Hematopoietic multipotent progenitor cell (in vitro differentiated cells): ENCODE data around the gene EML1. TPM values are rescaled to one million over a fixed set of nuclear protein-coding genes. Genes with fewer than 3 reads are reported as not detected.

Experiments used
- DNase-seq, 3 donors: peaks; one replicate each; pipeline ENCODE4 v3.0.0-alpha.2; 2011 to 2015; ENCODE audit warnings: low read depth in 2 of 3, low spot score in 2 of 3
- small RNA-seq: library from RNA; depleted of rRNA; stranded (forward); fragments of <200 nt; gene quantifications from one replicate; pipeline ENCODE3, GENCODE V24; 2012
- total RNA-seq: library from RNA; depleted of rRNA; stranded (reverse); fragments of >200 nt; gene quantifications from one replicate; pipeline ENCODE4 v1.2.3, GENCODE V29; 2012

Gene EML1
- total RNA-seq, 1 donor, result under 0.01 TPM

DNA sequence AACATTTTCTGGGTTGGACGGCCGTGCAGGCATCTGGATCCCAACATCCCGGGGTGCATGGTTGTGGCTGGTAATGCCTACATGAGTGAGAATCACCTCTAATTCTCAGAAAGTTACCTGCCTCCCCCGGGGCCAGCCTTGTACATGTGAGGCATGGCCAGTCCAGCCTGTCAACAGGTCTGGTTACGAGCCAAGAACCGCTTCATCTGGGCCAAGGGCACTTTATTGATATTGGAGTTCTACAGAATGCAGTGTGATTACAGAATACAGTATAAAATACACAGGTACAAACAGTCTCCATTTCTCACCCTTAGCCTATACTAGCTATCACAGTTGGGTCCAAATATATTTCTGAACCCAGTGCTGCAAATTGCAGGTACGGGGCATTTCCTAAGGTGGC is 187.1 kb downstream of the EML1 start:
- no peak for DNase-seq

DNA sequence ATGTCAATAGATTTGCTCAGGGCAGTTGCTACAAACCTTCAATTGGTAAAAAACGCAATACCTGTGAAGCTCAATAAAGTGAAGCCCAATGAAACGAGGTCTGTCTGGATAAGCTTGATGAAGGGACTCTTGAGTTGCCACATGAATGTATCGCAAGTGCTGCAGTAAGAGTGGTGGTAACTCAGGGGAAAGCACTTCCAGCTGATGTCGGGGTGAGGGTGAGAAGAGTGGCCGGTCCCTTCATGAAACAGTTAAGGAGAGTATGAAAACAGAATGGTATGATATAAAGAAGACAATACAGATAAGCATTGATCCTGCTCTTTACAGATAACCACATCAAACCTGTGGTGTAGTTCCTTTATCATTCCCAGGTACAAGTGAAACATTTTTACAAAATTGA is 188.6 kb downstream of the EML1 start:
- DNase-seq, result no peak

DNA sequence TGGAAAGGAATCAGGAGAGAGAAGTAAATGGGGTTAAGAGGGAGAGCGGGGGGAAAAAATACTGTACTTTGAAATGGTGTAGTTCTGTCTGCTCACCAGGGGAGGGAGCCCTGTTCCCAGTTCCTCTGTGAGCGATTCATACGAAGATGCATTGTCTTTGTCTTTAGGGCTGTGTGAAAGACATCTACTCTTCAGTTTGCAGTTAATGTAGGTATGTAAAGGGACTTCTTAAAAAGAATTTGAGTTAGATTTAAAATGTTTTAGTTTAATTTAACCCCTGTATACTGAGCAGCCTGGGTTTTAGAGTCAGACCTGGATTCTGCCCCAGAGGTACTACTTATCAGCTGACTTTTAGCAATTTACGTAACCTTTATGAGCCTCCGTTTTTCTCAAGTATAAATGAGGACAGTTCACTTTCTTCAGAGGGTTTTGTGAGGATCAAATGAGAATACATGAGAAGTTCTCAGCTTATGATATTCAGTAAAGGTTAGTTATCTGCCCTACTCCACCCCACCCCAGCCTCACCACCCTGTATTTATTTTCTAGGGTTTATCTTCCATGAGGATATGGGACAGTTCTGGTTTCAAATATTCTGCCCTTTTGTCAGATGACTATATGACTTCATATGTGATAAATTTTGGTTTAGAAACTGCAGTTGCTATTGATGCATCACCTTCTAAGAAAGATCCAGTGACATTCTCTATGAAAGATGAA is 189.5 kb downstream of the EML1 start:
- DNase-seq, result peak; percentile 49 to 74 (median 66)

GRCh38 chr14:99983251-99984015 is 190.2 kb downstream of the EML1 start:
- DNase-seq, result no peak

GRCh38 chr14:99984036-99984435 is 190.8 kb downstream of the EML1 start:
- no peak for DNase-seq

- no peak for DNase-seq
Observed at GRCh38 chr14:99986396-99986795, 193.2 kb downstream of the EML1 start.

GRCh38 chr14:99989032-99989431 is 195.8 kb downstream of the EML1 start:
- no peak for DNase-seq

DNA sequence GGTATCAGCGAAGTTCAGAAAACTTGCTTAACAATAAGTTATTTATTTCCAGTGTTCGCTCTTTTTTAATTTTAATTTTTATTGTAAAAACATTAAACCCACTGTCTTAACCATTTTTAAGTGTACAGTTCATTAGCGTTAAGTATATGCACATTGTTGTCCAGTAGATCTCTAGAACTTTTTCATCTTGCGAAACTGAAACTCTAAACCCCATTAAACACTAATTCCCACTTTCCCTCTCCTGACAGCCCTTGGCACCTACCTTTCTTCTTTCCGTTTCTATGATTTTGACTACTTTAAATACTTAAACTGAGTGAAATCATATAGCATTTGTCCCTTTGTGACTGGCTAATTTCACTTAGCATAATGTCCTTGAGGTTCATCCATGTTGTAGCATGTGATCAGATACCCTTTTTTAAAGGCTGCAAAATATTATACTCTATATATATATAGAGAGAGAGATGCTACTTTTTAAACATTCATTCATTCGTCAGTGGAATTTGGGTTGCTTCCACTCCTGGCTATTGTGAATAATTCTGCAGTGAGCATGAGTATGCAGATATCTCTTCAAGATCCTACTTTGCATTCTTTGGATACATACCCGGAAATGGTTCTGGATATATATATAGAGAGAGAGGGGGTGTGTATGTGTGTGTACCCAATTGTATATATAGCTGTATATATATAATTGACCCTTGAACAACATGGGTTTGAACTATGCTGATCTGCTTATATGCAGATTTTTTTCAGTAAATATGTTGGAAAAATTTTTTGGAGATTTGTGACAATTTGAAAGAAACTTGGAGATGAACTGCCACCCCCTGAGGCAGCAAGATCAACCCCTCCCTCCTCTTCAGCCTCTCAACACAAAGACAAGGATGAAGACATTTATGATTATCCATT is 197.3 kb downstream of the EML1 start:
- DNase-seq, result no peak

- DNase-seq, result no peak
Observed at GRCh38 chr14:99991331-99991730, 198.1 kb downstream of the EML1 start.

Small RNAs within 50 kb of the gene (small RNA-seq; reads per million reads assigned to genes)
- not detected for gene RNU1-47P

Other genes starting within 250 kb of the EML1 start
- gene CCDC85C, start 189.2 kb upstream of the EML1 start, total RNA-seq, result 0.81 TPM
- gene HHIPL1, start 148.3 kb upstream of the EML1 start, total RNA-seq, result under 0.01 TPM
- not detected for gene CYP46A1, start 109.1 kb upstream of the EML1 start, total RNA-seq